NOMO-1 treated with DMSO at 0.1 percent for 48 hours (cell line): Measurements from ENCODE around the gene SPHKAP.
"Not testable (repeated sequence)": the region's sequence is repeated elsewhere in the genome, so short reads cannot be mapped to it uniquely, and the experiment has no call there.

Source experiments
- DNase-seq: peaks from one replicate; lab custom pipeline; 2025; ENCODE audit not compliant: unreplicated experiment; lab: John Stamatoyannopoulos, UW

SPHKAP gene, protein sequence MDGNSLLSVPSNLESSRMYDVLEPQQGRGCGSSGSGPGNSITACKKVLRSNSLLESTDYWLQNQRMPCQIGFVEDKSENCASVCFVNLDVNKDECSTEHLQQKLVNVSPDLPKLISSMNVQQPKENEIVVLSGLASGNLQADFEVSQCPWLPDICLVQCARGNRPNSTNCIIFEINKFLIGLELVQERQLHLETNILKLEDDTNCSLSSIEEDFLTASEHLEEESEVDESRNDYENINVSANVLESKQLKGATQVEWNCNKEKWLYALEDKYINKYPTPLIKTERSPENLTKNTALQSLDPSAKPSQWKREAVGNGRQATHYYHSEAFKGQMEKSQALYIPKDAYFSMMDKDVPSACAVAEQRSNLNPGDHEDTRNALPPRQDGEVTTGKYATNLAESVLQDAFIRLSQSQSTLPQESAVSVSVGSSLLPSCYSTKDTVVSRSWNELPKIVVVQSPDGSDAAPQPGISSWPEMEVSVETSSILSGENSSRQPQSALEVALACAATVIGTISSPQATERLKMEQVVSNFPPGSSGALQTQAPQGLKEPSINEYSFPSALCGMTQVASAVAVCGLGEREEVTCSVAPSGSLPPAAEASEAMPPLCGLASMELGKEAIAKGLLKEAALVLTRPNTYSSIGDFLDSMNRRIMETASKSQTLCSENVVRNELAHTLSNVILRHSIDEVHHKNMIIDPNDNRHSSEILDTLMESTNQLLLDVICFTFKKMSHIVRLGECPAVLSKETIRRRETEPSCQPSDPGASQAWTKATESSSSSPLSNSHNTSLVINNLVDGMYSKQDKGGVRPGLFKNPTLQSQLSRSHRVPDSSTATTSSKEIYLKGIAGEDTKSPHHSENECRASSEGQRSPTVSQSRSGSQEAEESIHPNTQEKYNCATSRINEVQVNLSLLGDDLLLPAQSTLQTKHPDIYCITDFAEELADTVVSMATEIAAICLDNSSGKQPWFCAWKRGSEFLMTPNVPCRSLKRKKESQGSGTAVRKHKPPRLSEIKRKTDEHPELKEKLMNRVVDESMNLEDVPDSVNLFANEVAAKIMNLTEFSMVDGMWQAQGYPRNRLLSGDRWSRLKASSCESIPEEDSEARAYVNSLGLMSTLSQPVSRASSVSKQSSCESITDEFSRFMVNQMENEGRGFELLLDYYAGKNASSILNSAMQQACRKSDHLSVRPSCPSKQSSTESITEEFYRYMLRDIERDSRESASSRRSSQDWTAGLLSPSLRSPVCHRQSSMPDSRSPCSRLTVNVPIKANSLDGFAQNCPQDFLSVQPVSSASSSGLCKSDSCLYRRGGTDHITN (N-terminal part only)

GRCh38 chr2:228181098-228182019 lies at the start of gene SPHKAP:
TSS of gene SPHKAP (minus strand) at chr2:228181687. CDS start at chr2:228181598, 89 bp downstream.
- no peak for DNase-seq

DNA sequence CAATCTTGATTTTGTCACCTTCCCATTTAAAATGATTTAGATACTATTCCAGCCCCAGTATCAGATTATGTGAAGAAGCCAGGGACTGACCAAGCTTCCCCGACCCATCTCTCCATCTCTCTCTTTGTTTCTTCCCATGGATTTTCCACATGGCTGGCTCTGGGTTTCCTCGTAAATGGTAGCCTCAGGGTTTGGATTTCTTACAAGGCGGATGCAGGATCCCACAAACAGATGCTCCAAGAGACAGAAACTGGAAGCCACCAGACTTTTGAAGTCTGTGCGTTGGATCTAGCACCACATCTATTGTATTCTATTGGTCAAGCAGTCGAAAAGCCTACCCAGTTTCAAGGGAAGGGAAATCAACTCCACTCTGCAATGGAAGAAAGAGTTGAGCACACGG lies 46.0 kb upstream of the SPHKAP start:
- DNase-seq, result no peak

DNA sequence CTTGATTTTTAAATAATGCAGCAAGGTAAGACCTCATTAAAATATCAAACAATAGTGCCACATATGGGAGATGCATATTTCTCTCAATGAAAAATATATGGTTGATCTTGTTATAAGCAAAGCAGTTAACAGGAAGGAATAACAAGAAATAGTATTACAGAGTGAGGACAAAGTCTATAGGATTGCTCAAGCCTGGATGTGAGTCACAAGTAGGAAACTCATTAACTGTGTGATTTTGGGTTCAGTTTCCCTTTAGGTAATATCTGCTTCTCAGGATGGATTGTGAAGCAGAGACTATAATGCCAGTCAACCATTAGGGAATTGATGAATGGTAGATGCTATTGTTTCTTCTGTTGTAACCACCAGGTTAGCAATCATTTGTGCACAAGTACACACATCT lies 42.9 kb upstream of the SPHKAP start:
- DNase-seq, result peak; percentile 16

- DNase-seq, result not testable (repeated sequence)
These were observed 37.1 kb upstream of the SPHKAP start for GRCh38 chr2:228218593-228218992.

GRCh38 chr2:228197504-228197903 lies 16.0 kb upstream of the SPHKAP start:
- no peak for DNase-seq

DNA sequence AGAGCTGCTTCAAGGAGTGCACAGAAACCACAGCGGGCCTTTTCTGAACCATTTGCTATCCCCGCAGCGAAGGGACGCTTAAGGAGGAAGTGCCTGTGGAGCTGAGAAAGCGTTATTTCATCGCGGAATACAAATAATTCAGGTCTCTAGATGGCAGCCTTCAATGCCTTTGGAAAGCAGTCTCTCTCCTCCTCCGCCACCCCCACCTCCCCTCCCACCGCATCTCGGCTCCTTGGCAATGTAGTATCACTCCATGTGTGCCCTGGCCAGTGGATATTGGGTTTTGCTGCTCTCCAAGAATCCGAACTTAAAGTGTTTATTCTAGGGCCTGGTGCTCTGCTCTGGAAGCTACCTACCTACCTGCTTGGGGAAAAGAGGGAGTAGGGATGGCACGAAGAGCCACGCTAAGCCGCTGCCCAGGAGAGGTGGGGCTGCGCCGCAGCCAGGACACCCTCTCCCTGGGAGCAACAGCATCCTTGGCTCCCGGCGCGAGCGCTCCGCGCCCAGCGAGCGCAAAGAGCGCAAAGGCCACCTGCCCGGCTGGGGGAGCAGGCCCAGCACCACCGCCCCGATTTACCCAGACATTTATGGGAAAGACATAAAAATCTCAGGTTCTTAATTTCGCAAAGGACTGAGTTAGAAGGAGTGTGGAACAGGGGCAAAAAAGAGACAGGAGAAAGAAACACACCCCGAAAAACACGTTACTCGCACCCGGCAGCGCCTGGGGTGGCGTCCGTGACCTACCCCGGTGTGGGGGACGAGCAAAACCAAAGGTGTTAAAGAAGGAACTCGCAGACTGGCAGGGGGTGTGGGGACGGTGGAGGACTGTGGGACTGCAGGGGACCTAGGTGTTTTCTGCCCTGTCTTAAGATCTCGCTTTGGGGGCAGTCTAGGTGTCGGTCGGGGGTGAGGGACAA lies 1.0 kb downstream of the SPHKAP start:
- no peak for DNase-seq

- no peak for DNase-seq
These were observed 14.2 kb downstream of the SPHKAP start for GRCh38 chr2:228167290-228167689.

GRCh38 chr2:228164718-228165117 lies 16.8 kb downstream of the SPHKAP start:
- no peak for DNase-seq

GRCh38 chr2:228157841-228158240 lies 23.6 kb downstream of the SPHKAP start:
- no peak for DNase-seq

DNA sequence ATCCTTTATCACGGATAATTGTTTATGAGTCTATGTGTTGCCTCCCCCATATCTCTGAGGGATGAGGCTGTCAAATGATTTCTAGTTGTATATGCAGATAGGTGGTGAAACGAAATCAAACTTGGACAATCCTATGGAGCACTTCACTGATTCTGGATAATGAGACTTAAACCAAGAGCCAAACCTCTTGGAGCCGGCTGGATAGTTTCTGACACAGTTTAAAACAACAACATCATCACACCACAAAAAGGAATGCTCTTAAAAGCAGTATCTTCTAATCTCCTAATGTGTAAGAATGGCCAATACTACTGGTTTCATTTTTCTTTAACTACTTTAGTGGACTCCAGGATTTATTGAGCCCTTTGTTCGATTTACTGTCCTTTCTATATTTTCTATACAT lies 36.5 kb downstream of the SPHKAP start:
- DNase-seq, result no peak

GRCh38 chr2:228140934-228141528 lies 40.5 kb downstream of the SPHKAP start:
- DNase-seq, result no peak

DNA sequence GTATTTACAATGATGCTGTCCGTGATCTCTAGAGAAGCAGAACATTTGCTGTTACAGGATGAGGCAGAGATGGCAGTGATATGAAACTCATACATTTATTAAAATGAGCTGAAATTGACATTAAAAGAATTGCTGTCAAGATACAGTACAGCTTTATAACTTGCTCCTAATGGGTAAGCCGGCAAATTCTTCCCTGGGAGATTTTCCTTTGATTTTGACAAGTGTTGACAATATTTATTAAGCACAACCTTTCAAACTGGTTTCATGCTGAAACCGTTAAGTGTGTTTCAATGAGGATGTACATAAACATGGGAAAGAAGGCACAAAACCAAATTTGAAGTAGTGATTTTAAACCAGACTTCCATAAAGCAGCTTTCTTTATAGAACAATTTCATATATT lies 45.5 kb downstream of the SPHKAP start:
- DNase-seq, result no peak

GRCh38 chr2:228135300-228135699 lies 46.2 kb downstream of the SPHKAP start:
- no peak for DNase-seq

GRCh38 chr2:228131833-228132232 lies 49.7 kb downstream of the SPHKAP start:
- DNase-seq, result no peak

DNA sequence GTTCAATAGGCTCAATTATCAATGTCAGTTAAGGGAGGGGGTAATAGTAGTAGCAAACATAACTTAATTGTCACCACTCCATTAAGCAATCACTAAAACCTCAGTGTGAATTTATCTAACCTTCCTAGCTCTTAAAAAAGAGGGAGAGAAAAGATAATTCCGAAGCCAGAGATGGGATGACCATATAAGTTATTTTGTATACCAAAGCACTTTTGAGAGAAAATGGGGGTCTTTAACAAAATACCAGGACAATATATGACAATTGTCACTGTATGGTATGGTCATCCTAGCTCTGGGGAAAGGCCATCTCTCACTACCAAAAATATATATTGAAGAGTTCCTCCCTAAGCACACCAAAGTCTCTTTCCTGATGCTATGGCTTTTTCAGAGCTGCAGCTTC lies 55.1 kb downstream of the SPHKAP start:
- DNase-seq, result no peak

GRCh38 chr2:228118940-228119339 lies 62.5 kb downstream of the SPHKAP start:
- DNase-seq, result no peak

- DNase-seq, result no peak
These were observed 73.6 kb downstream of the SPHKAP start for GRCh38 chr2:228107846-228108245.

DNA sequence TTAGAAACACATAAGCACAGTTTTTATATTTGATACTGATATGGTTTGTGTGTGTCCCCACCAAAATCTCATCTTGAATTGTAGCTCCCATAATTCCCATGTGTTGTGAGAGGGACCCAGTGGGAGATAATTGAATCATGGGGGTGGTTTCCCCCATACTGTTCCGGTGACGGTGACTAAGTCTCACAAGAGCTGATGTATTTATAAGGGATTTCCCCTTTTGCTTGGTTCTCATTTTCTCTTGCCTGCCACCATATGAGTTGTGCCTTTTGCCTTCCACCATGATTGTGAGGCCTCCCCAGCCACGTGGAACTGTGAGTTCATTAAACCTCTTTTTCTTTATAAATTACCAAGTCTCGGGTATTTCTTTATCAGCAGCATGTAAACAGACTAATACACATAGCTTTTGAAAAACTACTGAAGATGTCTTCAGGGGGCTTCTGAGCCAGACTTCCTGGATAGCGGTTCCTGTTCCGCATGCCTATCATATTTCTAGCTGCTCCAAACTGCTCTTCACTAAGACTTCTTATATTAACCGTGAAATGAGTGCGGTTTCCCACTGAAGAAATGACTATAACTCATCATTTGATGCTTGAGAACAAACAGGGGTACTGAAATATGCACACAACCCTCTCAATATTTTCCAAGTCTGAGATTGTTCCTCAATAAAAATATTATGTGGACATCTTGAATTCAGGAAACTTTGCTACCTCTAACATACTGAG lies 75.8 kb downstream of the SPHKAP start:
- DNase-seq, result no peak
